Measurements from ENCODE around the gene ALX4. TPM values are rescaled to one million over a fixed set of nuclear protein-coding genes. Genes with fewer than 3 reads are reported as not detected.
A peak's percentile ranks its signal among the peaks of the same experiment; 100 is the strongest.

The ALX4 gene
- total RNA-seq, 2 donors from 2014 or later = not detected

DNA sequence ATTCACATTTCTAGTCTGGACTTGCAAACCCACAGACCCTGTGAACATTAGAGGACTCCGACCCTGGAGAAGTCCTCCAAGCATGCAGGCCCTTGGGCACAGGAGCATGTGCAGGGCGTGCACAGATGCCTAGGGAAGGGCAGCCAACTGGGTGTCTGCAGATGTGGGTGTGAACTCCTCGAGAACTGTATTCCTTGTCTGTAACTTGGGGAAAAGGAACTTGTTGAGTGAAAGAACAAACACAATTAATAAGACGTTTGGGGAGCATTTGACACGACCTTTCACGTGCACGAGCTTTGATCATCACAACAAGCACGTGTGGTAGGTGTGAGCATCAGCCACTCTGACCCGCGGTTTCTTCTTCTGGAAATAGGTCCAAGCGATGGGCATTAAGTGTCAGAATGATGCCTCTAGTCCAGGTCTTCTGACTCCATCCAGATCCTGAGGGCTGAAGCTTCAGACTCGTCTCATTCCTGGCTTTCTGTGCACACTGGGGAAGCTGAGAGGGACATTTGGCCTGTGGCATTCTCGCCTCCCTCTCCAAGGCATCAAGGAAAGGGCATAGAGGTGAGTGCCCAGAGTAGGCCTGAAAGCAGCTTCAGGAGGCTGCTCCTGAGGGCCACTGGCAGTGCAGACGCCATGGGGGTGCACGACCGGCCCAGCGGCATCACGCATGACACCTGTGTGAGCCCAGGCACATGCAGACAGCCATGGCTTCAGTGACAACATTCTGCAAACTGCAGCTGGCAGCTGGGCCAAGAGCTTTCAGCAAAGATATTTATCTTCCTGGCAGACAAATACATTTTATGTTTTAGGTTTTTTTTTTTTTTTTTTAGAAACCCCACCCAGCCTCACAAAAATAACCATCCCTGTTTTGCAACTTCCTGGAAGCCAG, 32.5 kb downstream of the ALX4 start:
- intact Hi-C loops (cut with DNase I) = loop anchor here in 1 of 2 donors (1.0 kb wide), 1 partner anchor 22 kb away; no protein-coding TSS in a partner anchor
- DNase-seq (ENCODE audit: low spot score) = peak; percentile 43

DNA sequence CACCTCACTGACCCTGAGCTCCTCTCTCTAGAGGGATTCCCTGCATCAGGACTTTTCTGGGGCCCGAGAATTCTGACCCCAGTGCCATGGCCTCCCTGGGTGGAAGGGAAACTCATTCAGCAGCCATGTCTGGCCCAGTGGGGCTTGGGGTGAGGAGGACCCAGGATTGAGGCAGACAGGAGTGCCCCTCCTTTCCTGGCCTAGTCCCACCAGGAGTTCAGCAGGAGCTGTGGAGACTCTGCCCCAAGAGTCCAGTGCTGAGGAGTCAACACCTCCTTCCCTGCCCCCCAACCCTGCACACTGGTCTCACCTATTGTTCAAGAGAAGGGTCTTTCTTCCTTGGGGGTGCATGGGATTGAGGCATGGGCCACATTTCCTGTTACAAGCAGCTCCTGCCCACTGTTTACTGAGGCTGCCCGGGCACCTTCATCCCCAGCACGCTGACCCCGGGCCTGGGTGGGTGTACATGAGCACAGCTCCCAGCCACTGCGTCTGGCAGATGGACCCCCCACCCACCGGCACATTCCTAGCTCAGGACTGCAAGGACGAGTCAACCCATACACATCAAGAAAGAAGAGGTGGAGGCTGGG, 33.9 kb downstream of the ALX4 start:
- DNase-seq (ENCODE audit: low spot score) = peak; percentile 71
- intact Hi-C loops (cut with DNase I) = no loop called here

DNA sequence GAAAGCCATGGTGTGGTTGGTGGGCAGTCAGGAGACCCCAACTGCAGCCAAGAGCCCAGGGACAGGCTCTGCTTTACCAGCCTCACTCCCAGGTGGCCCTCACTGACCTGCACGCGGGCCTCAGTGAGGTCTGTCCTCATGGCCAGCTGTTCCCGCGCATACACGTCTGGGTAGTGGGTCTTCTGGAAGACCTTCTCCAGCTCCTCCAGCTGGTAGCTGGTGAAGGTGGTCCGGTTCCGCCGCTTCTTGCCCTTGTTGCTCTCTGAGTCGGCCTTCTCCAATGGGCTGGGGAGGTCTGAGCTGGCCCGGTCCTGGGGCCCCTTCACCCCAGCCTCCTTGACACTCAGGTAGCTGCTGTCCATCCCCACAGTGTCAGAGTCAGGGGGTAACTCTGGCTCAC, 34.7 kb downstream of the ALX4 start:
- DNase-seq (ENCODE audit: low spot score) = peak; percentile 44
- intact Hi-C loops (cut with DNase I) = no loop called here

DNA sequence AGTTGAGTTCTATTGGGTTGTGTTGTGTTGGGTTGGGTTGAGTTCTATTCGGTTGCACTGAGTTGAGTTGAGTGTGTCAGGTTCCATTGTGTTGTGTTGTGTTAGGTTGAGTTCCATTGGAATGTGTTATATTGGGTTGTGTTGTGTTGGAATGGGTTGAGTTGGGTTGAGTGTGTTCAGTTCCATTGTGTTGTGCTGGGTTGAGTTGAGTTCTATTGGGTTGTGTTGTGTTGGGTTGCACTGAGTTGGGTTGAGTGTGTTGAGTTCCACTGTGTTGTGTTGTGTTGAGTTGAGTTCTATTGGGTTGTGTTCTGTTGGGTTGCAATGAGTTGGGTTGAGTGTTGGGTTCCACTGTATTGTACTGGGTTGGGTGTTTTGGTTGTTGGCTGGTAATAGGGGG, 35.5 kb downstream of the ALX4 start:
- intact Hi-C loops (cut with DNase I) = no loop called here
- DNase-seq (ENCODE audit: low spot score) = no peak

DNA sequence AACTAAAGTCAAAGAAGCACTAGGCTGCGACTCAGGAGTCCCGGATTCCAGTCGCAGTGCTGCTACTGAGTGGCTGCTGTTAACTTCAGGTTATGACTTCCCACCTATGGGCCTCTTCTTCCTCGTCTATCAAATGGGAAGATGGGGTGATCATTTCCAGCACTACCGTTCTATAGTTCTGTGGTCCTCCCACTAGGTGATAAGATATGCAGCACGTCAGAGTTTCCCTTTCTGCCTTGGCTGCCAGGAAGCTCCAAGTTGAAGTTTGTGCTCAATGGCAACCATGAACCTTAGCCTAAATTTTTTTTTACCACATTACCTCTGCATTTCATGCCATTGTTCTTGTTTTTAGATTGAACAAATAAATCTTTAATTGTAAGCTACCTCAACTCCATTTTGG, 38.7 kb downstream of the ALX4 start:
- DNase-seq (ENCODE audit: low spot score) = no peak
- intact Hi-C loops (cut with DNase I) = no loop called here

DNA sequence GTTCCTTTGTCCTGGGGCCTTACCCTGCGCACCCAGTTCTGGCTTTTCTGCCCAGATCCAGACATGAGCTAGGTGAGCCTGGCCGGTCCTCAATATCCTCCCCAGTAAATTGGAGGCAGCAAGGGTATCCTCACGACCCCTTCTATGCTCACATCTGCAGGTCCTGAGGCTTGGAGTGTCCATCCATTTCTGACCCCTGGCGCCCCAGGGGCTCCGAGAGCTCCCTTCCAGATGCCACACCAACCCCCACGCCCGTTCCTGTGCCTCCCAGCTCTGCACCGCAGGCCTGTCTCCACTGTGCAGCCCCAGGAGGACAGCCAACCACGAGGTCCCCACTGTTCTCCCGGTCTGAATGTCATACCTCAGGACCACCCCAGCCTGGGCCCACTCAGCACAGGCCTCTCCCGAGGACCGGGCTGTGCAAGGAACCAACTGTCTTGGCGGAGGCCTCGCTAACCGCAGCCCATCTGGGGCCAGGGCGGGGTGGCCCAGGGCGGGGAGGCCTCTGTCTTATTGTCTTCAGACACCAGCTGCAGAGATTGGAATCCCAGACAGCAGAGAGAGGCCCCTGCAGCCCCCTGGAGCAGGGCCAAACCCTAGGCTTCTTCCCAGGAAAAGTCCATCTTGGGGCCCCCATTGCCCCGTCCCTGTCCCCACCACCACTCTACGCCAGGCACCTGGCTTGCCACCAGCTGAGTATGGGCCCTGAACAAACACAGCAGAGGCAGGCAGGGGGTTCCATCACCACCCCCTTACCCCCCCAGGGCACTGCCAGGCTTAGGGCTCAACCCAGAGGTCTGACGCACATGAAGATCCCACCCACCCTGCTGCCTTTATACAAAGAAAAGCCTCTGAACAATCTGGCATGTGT, 39.3 kb downstream of the ALX4 start:
- DNase-seq (ENCODE audit: low spot score) = peak; percentile 67
- intact Hi-C loops (cut with DNase I) = no loop called here

DNA sequence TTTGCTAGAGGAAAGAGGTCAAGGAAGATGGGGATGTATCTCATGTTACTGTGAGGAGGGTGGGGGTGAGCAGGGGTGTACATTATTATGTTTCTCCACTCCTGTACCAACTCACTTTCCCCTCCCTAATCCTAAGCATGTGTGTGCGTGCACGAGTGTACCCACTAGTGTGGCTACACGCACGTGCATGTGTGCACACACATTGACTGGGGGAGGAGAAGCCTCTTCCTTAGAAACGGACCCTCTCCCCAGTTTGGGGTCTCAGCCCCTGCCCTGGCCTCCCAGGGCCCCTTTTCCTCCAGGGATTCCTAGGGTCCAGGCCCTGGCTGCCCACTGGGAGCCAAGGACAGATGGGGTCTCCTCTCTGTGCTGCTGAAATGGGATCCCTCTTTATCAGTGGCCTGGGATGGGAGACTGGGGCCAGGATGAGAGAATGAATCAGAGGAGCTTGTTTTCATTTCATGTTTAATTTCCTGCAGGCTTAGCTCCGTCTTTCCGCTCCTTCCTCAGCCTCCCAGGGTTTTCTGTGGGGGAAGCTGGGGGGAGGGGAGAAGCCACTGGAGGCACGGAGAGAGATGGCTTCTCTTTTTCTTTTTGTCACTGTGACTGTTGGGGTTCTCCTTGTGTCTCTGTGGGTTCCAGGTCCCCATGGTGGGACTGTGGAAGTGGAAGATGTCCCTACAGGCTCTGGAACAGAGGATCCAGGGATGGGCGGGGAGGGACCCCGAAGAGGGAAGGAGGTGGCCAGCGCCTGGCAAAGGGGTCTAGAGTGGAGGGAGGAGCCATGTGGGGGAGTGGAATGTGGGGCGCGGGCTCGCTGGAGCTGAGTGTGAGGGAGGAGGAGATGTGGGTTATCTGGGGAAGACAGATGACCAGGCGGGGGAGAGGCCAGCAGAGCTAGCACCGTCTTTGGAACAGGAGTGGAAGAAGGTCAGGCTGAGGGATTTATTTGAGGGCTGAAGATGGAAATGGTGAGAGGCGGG, 40.3 kb downstream of the ALX4 start:
- intact Hi-C loops (cut with DNase I) = no loop called here
- peak; percentile 67 for DNase-seq (ENCODE audit: low spot score)

DNA sequence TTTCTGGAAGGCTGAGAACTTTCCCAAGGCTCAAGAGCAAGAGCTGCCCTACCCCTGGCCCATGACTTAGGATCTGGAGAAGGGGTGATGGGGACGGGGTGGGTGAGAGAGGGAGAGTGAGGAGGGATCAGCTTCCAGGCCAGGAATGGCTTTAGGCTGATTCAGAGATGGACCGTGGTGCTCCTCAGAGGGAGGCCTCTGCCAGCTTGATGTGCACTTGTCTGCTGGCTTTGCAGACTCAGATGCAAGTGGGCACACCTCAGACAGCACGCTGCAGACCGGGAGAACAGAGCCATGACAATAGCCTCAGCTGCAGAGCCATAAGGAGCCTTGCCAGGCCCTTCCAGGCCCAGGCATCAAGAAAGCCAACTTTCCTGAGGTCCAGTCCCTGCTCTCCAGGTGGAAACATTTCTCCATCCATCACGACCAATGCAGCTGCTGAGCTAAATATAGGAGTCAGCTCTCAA, 41.3 kb downstream of the ALX4 start:
- intact Hi-C loops (cut with DNase I) = no loop called here
- DNase-seq (ENCODE audit: low spot score) = peak; percentile 51

DNA sequence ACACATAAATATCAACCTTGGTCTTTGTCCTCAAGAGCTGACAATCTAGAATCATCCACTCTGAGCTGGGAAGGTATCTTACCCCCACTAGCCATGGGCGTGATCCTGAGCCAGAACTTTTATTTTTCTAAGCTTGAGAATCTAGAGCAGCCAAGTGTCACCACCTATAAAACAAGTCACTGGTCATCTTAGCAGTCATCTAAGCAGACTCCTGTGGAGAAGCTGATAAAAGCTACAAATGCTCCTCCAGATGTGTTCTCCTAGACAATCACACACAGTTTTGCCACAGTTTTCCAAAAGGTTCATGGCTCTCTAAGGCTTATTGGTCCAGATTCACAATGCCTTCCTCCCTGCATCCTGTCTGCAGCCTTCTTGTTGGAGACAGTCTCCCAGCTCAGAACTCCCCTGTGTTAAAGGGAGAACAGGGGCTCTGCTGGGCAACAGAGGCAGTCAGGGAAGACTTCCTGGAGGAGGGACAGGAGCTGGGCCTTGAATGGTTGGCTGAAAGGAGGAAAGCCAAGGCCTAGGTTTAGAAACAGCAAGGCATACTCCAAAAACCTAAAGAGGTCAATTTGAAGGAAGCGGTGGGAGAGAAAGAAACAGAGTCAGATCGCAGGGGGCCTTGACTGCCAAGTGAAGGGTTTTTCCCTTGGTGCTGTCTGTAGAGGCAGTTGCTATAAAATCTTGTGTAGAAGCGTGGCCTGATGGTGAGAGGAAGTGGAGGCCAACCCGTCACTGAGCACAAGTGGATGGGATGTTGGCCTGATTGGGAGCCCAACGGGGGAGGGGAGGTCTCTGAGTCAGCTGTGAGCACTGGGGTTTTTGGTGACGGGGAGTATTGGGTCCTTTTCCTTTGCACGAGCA, 42.0 kb downstream of the ALX4 start:
- peak; percentile 55 for DNase-seq (ENCODE audit: low spot score)
- intact Hi-C loops (cut with DNase I) = no loop called here

DNA sequence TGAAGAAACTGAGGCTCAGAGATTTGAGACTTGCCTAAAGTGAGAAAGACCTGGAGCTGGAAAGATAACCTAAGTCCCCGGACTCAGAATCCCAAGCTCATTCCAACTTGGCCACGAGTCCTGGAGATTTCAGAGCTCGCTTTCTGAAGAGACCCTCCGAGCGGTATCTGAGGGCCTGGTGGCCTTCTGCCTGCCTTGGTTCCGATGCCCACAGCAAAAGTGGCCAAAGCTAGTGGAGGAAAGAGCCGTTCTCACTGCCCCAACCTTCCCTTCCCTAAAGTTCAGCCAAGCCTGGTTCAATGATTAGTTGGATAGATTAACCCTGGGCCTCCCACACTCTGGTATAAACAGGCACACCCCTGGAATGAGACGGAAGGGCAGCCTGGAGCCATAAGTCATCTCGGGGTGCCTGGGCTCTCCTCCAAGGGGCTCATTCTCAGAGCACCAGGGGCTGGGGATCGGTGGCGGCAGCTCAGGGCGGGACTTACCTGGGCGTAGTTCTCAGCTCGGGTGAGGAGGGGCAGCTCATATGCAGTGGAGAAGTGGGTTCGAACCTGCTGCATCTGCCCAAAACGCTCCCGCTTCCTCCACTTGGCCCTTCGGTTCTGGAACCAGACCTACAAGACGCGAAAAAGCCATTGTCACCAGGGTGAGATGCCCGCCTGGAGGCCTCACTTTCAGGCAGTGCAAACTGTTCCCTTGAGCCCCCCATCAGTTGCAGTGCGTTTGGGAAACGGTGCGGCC, 42.8 kb downstream of the ALX4 start:
- intact Hi-C loops (cut with DNase I) = no loop called here
- peak; percentile 72 for DNase-seq (ENCODE audit: low spot score)

DNA sequence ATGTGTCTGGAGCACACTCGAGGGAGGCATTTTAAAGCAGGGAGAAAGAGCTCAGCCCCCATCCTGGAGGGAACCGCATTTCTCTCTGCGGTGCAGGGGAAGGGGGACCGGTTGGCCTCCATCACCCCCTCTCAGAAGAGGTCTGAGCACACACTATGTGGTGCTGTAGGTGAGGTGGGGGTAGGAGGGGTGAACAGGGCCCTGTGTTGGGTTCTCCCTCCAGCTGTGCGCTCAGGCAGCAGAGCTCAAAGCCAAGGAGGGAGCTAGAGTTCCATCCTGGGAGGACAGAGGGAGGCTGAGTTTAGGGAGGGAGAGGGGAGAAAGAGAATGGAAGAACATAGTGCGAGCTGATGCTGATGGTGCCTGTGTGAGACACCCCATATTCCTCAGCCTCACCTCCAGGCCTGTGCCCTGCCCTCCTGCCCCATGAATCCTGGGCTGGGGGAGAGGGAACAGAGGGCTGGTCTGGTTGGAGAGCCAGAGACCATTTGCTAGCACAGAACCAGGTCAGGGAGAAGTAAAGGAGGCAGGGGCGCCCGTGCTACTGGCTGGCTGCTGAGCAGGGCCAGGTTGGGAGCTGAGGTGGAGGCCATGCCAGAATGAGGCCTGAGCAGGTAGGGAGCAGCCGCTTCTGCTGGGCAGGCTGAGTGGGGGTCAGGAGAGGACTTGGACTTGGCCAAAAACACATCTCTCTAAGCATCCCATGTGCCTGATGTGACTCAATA, 43.7 kb downstream of the ALX4 start:
- peak; percentile 56 for DNase-seq (ENCODE audit: low spot score)
- intact Hi-C loops (cut with DNase I) = no loop called here

DNA sequence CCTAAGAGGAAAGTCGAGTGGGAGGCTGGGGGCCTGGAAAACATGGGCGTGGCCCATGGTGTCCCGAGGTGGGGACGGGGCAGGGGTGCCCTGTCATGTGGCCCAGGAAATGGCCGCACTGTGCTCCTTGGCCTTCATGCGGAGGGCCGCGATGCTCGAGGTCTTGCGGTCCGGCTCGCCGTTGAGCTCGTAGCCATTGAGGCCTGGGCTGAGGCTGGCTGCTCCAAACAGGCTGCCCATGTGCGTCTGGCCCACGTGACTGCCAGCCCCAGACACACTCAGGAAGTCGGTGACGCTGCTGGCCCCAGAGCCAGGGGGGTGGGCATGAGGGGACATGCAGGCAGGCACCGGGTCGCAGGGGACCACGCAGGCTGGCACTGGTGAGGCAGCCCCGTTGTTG, 45.2 kb downstream of the ALX4 start:
- intact Hi-C loops (cut with DNase I) = no loop called here
- DNase-seq (ENCODE audit: low spot score) = no peak

DNA sequence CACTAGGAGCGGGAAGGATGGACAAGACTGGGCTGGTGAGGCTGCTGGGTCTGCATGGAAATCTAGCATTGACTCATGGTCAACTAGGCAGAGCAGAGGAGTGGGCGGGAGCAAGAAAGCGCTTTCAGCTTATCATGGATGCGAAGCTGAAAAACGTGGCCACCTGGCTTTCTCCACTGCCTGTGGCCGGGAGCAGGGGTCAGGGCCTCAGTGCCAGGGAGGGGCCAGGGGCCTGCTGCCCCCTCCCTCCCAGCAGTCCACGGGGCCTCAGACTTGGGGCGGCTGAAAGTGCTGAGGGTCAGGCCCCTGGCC, 45.5 kb downstream of the ALX4 start:
- DNase-seq (ENCODE audit: low spot score) = no peak
- intact Hi-C loops (cut with DNase I) = no loop called here

DNA sequence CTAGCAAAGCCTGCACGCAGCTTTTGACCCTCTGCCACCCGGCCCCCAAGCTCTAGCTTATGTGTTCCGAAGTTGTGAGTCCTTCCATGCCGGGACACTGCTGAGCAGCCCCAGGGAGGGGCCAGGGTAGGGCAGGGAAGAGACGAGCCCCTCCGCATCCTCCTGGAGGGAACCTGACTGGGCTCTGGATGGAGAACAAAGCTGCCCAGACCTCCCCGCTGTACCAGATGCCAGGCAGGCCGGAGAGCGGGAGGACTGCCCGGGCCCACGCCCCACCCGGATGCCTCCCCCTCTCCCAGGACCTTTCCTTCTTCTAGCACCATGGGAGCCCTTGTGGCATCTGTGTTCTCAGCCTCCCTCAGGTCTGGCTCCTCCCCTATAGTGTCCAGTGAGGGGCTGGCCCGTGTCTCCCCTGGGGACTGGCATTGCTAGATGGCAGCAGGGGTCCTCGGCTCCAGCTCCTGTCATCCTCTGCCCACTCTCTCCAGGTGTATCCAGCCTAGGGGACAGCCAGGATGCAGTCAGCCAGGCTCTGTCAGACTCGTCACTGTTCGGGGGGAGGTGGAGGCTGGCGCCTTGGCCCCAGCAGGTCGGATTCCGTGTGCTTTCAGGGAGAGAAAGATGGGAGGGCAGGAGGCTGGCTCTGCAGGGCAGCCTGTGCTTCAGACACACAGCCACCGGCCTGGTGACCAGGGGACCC, 46.1 kb downstream of the ALX4 start:
- intact Hi-C loops (cut with DNase I) = no loop called here
- DNase-seq (ENCODE audit: low spot score) = no peak

DNA sequence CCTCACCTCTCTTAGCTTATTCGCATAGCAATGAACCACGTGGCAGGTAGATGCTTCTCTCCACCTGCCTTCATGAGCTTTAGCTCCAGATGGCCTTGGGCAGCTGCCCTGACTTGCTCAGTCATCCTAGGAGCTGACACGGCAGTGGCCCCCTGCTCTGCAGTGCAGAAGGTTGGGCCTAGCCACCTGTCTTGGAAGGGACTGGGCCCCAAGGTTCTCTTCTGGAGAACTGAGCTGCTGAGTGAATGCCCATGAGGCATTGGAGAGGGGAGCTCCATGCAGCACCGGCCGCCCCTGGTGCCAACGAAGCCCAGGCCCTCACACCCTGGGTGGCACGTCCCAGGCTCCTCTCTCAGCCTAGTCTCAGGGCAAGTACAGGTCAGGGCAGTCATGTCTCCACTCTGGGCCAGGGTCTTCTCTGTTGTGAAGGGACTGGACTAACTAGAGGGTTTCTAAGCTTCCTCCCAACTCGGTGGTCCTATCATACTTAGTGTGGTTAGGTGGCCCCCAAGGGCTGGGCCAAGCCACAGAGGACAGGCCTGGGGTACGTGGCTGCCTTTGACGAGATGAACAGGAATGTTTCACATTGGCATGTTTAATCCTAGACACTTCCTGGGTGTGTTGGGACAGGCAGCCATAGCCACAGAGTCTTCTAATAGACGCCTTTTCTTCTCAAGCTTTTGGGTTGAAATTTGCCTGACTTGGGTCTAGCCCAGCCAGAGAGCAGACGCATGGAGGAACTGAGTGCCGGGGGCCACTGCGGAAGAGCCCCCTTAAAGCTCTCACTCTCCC, 47.9 kb downstream of the ALX4 start:
- no peak for DNase-seq (ENCODE audit: low spot score)
- intact Hi-C loops (cut with DNase I) = no loop called here

All from posterior vena cava (tissue), 2 donors.